ENCODE measurements around the gene GOLT1B.

Gene GOLT1B

GRCh38 chr12:21542403-21542802 lies 40.8 kb downstream of the GOLT1B start:
- no peak for TF ChIP-seq CTCF (IDR thresholded peaks at IDR 0.05)

GRCh38 chr12:21543151-21543550 lies 41.6 kb downstream of the GOLT1B start:
- no peak for TF ChIP-seq CTCF (IDR thresholded peaks at IDR 0.05)

- no peak for TF ChIP-seq CTCF (IDR thresholded peaks at IDR 0.05)
These were observed 44.0 kb downstream of the GOLT1B start for GRCh38 chr12:21545557-21545956.

GRCh38 chr12:21546716-21547115 lies 45.1 kb downstream of the GOLT1B start:
- TF ChIP-seq CTCF (IDR thresholded peaks at IDR 0.05): no peak

- no peak for TF ChIP-seq CTCF (IDR thresholded peaks at IDR 0.05)
These were observed 45.8 kb downstream of the GOLT1B start for GRCh38 chr12:21547437-21547836.

GRCh38 chr12:21551841-21552465 lies 50.4 kb downstream of the GOLT1B start:
- no peak for TF ChIP-seq CTCF (IDR thresholded peaks at IDR 0.05)

GRCh38 chr12:21552635-21553328 lies 51.2 kb downstream of the GOLT1B start:
- TF ChIP-seq CTCF (IDR thresholded peaks at IDR 0.05): no peak

Measured in LNCAP (cell line).